GM19395 (cell line): ENCODE data around the gene NNMT.

ENCODE experiments used
- ATAC-seq: cut with Tn5 transposase; IDR thresholded peaks from one replicate; pipeline ENCODE4 v1.9.1; 2021; ENCODE audit warnings: mild to moderate bottlenecking, moderate library complexity; ENCODE audit not compliant: unreplicated experiment

NNMT gene

GRCh38 chr11:114262681-114263512 is 33.3 kb upstream of the NNMT start:
- no peak for ATAC-seq

- ATAC-seq, result no peak
Observed at GRCh38 chr11:114263513-114264170, 32.6 kb upstream of the NNMT start.

- ATAC-seq, result no peak
Observed at GRCh38 chr11:114264381-114264780, 31.8 kb upstream of the NNMT start.

- ATAC-seq, result no peak
Observed at GRCh38 chr11:114265122-114265878, 30.9 kb upstream of the NNMT start.

- ATAC-seq, result no peak
Observed at GRCh38 chr11:114269498-114269897, 26.7 kb upstream of the NNMT start.

GRCh38 chr11:114270531-114271270 is 25.5 kb upstream of the NNMT start:
- no peak for ATAC-seq

- ATAC-seq, result no peak
Observed at GRCh38 chr11:114271316-114271715, 24.9 kb upstream of the NNMT start.

- ATAC-seq, result no peak
Observed at GRCh38 chr11:114272311-114272710, 23.9 kb upstream of the NNMT start.

GRCh38 chr11:114273071-114273470 is 23.1 kb upstream of the NNMT start:
- no peak for ATAC-seq

GRCh38 chr11:114273890-114274635 is 22.1 kb upstream of the NNMT start:
- no peak for ATAC-seq

GRCh38 chr11:114274637-114275036 is 21.6 kb upstream of the NNMT start:
- no peak for ATAC-seq

GRCh38 chr11:114275280-114275679 is 20.9 kb upstream of the NNMT start:
- no peak for ATAC-seq

GRCh38 chr11:114276077-114276476 is 20.1 kb upstream of the NNMT start:
- no peak for ATAC-seq

- no peak for ATAC-seq
Observed at GRCh38 chr11:114277637-114278341, 18.4 kb upstream of the NNMT start.

GRCh38 chr11:114278342-114279065 is 17.7 kb upstream of the NNMT start:
- ATAC-seq, result no peak

- no peak for ATAC-seq
Observed at GRCh38 chr11:114279792-114280546, 16.2 kb upstream of the NNMT start.

GRCh38 chr11:114280696-114281095 is 15.5 kb upstream of the NNMT start:
- ATAC-seq, result no peak

GRCh38 chr11:114281388-114281956 is 14.7 kb upstream of the NNMT start:
- no peak for ATAC-seq
